ENCODE results near the gene SLAMF6.
"Not testable (repeated sequence)": the region's sequence is repeated elsewhere in the genome, so short reads cannot be mapped to it uniquely, and the experiment has no call there.

DNA sequence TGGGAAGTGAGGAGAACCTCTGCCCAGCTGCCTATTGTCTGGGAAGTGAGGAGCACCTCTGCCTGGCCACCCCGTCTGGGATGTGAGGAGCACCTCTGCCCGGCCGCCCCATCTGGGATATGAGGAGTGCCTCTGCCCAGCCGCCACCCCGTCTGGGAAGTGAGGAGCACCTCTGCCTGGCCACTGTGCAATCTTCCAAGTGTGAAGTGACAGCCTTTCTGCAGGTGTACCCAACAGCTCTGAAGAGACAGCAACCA is 9.4 kb upstream of the SLAMF6 start:
- TF ChIP-seq CTCF (conservative IDR thresholded peaks at IDR 0.05; ENCODE audit: low read depth, low read length); EZH2 (IDR thresholded peaks at IDR 0.05; ENCODE audit: borderline replicate concordance, low read depth, low read length, poor library complexity, severe bottlenecking): not testable (repeated sequence)
